CD4-positive, alpha-beta T cell treated with Interleukin-10 for 1 hour (primary cell): ENCODE data around the gene RNASE2.
"Not testable (repeated sequence)": the region's sequence is repeated elsewhere in the genome, so short reads cannot be mapped to it uniquely, and the experiment has no call there.

Experiments used
- DNase-seq: peaks from one replicate; pipeline ENCODE4 v3.0.0-alpha.2; 2020

The RNASE2 gene

DNA sequence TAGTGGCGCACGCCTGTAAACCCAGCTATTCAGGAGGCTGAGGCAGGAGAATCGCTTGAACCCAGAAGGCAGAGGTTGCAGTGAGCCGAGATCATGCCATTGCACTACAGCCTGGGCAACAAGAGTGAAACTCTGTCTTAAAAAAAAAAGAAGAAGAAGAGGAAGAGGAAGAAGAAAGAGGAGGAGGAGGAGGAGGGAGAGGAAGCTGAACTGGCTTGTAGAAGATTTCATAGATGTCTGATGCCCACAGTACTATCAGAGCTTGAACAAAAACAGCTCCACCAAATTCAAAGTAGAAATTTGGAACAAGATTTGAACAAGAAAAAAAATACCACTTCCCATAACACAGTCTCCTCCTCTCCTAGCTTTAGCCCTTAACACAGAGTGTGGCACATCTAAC, 30.4 kb downstream of the RNASE2 start:
- not testable (repeated sequence) for DNase-seq

GRCh38 chr14:20986811-20987210, 31.5 kb downstream of the RNASE2 start:
- no peak for DNase-seq

GRCh38 chr14:20988717-20989470, 33.6 kb downstream of the RNASE2 start:
- no peak for DNase-seq

GRCh38 chr14:20989471-20989786, 34.1 kb downstream of the RNASE2 start:
- no peak for DNase-seq

DNA sequence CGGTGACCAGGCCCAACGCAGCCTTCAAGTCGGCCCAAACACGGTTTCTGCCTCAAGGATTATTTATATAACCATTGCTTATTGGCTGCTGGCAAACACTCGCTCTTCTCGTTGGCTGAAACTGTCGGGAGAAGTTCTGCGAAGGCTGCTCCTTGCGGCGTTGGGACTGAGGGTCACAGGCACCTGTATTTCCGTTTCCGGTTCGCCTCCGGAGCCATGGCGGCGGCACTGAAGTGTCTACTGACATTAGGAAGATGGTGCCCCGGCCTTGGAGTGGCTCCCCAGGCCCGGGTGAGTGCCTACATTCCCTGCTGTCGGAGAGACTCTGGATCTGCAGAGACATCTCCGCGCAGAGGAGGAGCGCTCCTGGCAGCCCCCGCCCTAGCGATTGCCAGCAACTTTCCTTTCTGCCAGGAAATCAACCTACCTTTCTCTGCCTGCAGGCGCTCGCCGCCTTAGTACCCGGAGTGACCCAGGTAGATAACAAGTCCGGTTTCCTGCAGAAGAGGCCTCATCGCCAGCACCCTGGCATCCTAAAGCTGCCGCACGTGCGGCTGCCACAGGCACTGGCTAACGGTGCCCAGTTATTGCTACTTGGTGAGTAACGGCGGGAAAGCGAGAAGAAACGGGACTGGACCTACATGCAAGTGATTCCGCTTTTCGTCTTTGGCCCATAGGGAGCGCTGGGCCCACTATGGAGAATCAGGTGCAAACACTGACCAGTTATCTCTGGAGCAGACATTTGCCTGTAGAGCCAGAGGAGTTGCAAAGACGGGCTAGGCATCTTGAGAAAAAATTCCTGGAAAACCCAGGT, 34.7 kb downstream of the RNASE2 start, which contains the start of gene METTL17:
TSS of gene METTL17 (plus strand) at position 194 of the 814 bp plus-strand sequence. CDS start at position 217, 23 bp downstream.
- peak; percentile 90 for DNase-seq

DNA sequence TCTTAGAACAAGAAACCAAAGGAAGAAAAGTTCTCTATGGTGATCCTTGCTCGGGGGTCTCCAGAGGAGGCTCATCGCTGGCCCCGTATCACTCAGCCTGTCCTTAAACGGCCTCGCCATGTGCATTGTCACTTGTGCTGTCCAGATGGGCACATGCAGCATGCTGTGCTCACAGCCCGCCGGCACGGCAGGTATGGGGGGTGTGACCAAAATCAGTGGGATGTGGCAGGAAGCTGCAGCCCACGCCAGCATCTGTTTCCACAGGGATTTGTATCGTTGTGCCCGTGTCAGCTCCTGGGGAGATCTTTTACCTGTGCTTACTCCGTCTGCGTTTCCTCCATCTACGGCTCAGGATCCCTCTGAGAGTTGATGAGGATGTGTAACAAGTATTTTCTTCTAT, 41.2 kb downstream of the RNASE2 start:
- no peak for DNase-seq

- DNase-seq: no peak
Observed at GRCh38 chr14:20997115-20997514, 41.8 kb downstream of the RNASE2 start.

- no peak for DNase-seq
Observed at GRCh38 chr14:20997564-20997963, 42.3 kb downstream of the RNASE2 start.

DNA sequence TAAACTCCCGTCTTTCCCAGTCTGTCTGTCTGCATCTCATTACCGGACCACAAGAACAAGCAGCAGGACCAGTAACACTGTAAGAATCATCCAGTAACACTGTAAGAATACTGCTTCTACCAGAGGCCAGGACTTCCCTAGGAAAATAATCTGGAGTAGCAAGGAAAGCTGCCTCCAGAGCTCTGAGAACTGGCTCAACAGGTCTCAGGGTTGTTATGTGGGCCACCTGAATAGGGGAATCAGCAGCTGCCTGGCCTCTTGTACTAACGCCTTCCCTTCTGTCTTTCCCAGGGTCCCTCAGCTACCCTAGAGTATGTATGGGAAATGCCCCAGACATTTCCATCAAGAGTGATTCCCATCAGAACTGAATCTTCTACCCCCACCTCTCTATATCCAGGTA, 42.9 kb downstream of the RNASE2 start:
- DNase-seq: no peak

- no peak for DNase-seq
Observed at GRCh38 chr14:20998674-20999366, 43.5 kb downstream of the RNASE2 start, which contains the start of gene SLC39A2. SLC39A2 (plus strand) TSS chr14:20999293; CDS start chr14:20999447, 154 bp downstream.

GRCh38 chr14:20999591-20999990, 44.3 kb downstream of the RNASE2 start:
- DNase-seq: no peak

DNA sequence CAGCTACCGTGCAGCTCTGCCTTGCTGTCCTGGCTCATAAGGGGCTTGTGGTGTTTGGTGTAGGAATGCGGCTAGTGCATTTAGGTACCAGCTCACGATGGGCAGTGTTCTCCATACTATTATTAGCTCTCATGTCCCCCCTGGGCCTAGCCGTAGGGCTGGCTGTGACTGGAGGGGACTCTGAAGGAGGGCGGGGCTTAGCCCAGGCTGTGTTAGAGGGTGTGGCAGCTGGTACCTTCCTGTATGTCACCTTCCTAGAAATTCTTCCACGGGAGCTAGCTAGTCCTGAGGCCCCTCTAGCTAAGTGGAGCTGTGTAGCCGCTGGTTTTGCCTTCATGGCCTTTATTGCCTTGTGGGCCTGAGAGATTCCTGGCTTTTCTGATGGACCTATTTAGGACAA, 45.9 kb downstream of the RNASE2 start:
- no peak for DNase-seq

- no peak for DNase-seq
Observed at GRCh38 chr14:21003788-21004346, 48.6 kb downstream of the RNASE2 start.
